SHP77 treated with DMSO at 0.1 percent for 48 hours (cell line): ENCODE data around the gene PHLPP1.

ENCODE experiments used
- DNase-seq: peaks from one replicate; lab custom pipeline; 2025; lab: John Stamatoyannopoulos, UW

The PHLPP1 gene

GRCh38 chr18:62942578-62942977 lies 227.2 kb downstream of the PHLPP1 start:
- DNase-seq: no peak

GRCh38 chr18:62944454-62944853 lies 229.1 kb downstream of the PHLPP1 start:
- no peak for DNase-seq

GRCh38 chr18:62948788-62949187 lies 233.4 kb downstream of the PHLPP1 start:
- DNase-seq: no peak

GRCh38 chr18:62950246-62950645 lies 234.9 kb downstream of the PHLPP1 start:
- DNase-seq: no peak

GRCh38 chr18:62952807-62953206 lies 237.5 kb downstream of the PHLPP1 start:
- DNase-seq: no peak

- no peak for DNase-seq
Measured at GRCh38 chr18:62953663-62954062, 238.3 kb downstream of the PHLPP1 start.

GRCh38 chr18:62954366-62954765 lies 239.0 kb downstream of the PHLPP1 start:
- DNase-seq: no peak

GRCh38 chr18:62957885-62958472 lies 242.6 kb downstream of the PHLPP1 start:
- no peak for DNase-seq

- DNase-seq: no peak
Measured at GRCh38 chr18:62959481-62959880, 244.1 kb downstream of the PHLPP1 start.

GRCh38 chr18:62963507-62963906 lies 248.2 kb downstream of the PHLPP1 start:
- no peak for DNase-seq

- DNase-seq: no peak
Measured at GRCh38 chr18:62964432-62964831, 249.1 kb downstream of the PHLPP1 start.

- no peak for DNase-seq
Measured at GRCh38 chr18:62967089-62967488, 251.7 kb downstream of the PHLPP1 start.

GRCh38 chr18:62973689-62974088 lies 258.3 kb downstream of the PHLPP1 start:
- no peak for DNase-seq

GRCh38 chr18:62974388-62974787 lies 259.0 kb downstream of the PHLPP1 start:
- no peak for DNase-seq

- DNase-seq: no peak
Measured at GRCh38 chr18:62974928-62975675, 259.8 kb downstream of the PHLPP1 start.

GRCh38 chr18:62975785-62976184 lies 260.4 kb downstream of the PHLPP1 start:
- DNase-seq: no peak

GRCh38 chr18:62976227-62976626 lies 260.9 kb downstream of the PHLPP1 start:
- DNase-seq: no peak

- no peak for DNase-seq
Measured at GRCh38 chr18:62977512-62977911, 262.2 kb downstream of the PHLPP1 start.

- DNase-seq: no peak
Measured at GRCh38 chr18:62978251-62979049, 263.1 kb downstream of the PHLPP1 start.

GRCh38 chr18:62979176-62979575 lies 263.8 kb downstream of the PHLPP1 start:
- DNase-seq: peak; percentile 83

GRCh38 chr18:62979900-62980299 lies 264.6 kb downstream of the PHLPP1 start:
- DNase-seq: no peak

GRCh38 chr18:62981566-62981965 lies 266.2 kb downstream of the PHLPP1 start:
- DNase-seq: no peak
